Stimulated activated CD4-positive, alpha-beta T cell treated with anti-CD3 and anti-CD28 coated beads, Interleukin-15, amount 100 ng/mL, for 1 hour (primary cell): ENCODE results near the gene RTN4.

ENCODE experiments used
- DNase-seq, 2 donors: peaks; one replicate each; pipeline ENCODE4 v3.0.0-alpha.2; 2020; ENCODE audit warnings: low read depth in 1 of 2, low spot score in 1 of 2

RTN4 gene

GRCh38 chr2:54928719-54929118 is 121.5 kb downstream of the RTN4 start:
- no peak for DNase-seq

GRCh38 chr2:54927751-54928615 is 122.3 kb downstream of the RTN4 start:
- DNase-seq = no peak

DNA sequence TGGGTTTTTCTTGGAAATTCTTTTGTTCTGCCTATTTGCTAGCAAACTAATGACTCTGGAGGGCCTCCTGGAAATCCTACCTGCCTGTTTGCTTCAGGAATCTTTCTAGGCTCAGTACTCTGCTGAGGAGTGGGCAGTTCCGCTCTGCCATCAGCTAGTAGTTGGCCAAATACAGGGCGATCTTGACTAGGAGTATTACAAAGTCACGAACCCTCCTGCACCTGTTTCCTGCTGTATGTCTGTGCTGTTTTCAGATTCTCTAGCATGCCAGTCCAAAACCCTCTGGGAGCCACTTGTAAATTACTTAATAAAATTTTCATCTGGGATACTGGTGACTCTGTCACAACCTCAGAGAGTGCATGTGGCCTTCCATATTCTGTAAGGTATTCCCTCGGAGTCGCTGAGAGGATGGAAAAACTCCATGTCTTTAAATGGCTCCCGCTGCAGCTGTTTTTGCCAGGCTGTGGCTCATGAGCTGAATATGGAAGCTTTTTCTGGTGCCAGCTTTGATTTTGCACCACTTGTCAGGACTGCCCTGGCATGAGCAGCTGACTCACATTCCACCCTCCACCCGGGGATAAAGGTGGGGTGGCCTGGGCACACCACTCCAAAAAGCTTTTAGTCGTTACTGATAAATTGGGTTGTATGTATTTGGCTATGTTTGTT is 123.0 kb downstream of the RTN4 start:
- no peak for DNase-seq

GRCh38 chr2:54925022-54925421 is 125.2 kb downstream of the RTN4 start:
- DNase-seq = no peak

DNA sequence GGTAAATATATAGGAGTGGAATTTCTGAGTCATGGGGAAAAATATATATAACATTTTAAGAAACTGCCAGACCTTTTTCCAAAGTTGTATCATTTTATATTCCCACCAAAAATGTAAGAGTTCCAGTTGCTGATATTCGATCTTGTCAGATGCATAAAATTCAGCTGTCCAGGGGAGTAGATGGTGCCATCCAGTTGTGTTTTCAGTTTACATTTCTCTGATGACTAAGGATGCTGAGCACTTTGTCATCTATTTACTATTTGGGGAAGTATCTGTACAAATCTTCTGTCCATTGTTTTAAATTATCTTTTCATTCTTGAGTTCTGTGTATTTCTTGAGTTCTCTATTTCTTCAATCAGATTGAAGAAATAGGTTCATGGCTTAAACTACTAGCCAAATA is 126.1 kb downstream of the RTN4 start:
- DNase-seq = no peak
